HG02840 (cell line): ENCODE results near the gene EXO5.
"Not testable (repeated sequence)": the region's sequence is repeated elsewhere in the genome, so short reads cannot be mapped to it uniquely, and the experiment has no call there.

ENCODE experiments used
- ATAC-seq: cut with Tn5 transposase; IDR thresholded peaks from one replicate; pipeline ENCODE4 v1.9.1; 2021; ENCODE audit warnings: mild to moderate bottlenecking, moderate library complexity, moderate number of reproducible peaks; ENCODE audit not compliant: unreplicated experiment, low FRiP score

EXO5 gene, protein sequence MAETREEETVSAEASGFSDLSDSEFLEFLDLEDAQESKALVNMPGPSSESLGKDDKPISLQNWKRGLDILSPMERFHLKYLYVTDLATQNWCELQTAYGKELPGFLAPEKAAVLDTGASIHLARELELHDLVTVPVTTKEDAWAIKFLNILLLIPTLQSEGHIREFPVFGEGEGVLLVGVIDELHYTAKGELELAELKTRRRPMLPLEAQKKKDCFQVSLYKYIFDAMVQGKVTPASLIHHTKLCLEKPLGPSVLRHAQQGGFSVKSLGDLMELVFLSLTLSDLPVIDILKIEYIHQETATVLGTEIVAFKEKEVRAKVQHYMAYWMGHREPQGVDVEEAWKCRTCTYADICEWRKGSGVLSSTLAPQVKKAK

DNA sequence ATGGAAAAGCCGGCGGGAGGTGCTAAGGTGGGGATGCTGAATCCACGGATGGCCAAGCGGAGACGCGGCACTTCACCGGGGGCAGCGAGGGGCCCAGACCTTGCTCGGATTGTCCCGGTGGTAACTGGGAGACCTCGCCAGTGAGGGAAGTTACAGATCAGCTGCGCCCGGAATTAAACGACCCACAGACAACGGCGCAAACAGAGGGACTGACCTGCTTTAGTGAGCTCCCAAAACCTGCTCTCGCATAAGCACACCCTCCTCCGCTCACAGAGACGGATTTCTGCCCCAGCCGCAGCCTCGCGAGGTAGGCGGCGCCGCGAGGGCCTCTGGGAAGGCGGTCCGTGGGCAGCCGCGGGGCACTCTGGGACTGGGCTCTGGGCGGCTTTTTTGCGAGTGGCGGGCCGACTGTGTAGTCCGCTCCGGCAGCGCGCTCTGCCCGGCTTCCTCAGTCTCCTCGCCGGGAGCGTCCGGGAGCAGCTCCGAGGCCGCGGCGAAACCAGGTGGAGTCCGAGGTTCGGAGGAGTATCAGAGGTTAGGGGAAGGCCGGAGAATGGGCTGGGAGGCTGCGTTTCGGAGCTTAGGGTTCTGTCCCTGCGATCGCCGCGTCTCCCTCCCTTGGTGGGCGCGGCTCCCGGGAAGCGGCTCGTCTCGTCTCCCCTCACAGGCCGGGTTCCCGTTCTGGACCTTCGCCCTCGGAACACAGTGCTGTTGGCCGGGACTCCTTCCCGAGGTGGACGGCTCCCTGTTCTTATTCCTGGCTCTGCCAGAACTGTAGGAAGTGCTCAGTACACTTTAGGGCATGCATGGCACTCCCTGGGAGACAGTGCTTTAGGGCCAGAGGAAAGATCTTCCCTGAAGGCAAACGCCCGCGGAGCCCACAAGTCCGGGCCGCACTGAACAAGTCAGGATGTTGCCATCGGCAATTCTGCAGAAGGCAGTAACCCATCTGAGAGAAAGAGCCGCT is at the start of gene EXO5:
Gene EXO5 (plus strand): TSS at position 393 of the 967 bp plus-strand sequence. CDS start 5,778 bp downstream, outside the sequence.
- ATAC-seq: peak; percentile 83

DNA sequence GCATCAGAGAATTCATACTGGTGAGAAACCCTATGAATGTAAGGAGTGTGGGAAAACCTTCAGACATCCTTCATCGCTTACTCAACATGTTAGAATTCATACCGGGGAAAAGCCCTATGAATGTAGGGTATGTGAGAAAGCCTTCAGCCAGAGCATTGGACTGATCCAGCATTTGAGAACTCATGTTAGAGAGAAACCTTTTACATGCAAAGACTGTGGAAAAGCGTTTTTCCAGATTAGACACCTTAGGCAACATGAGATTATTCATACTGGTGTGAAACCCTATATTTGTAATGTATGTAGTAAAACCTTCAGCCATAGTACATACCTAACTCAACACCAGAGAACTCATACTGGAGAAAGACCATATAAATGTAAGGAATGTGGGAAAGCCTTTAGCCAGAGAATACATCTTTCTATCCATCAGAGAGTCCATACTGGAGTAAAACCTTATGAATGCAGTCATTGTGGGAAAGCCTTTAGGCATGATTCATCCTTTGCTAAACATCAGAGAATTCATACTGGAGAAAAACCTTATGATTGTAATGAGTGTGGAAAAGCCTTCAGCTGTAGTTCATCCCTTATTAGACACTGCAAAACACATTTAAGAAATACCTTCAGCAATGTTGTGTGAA is 45.5 kb upstream of the EXO5 start:
- ATAC-seq: no peak

DNA sequence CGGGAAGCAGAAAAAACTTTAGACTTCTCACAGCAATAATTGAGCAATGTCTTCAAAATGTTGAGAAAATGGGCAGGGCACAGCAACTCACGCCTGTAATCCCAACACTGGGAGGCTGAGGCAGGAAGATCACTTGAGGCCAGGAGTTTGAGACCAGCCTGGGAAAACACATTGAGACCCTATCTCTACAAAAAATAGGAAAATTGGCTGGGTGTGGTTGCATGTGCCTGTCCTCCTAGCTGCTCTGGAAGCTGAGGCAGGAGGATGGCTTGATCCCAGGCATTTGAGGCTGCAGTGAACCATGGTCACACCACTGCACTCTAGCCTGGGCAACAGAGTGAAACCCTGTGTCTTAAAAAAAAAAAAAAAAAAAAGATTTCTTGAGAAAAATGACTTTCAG is 39.2 kb upstream of the EXO5 start:
- ATAC-seq: no peak

DNA sequence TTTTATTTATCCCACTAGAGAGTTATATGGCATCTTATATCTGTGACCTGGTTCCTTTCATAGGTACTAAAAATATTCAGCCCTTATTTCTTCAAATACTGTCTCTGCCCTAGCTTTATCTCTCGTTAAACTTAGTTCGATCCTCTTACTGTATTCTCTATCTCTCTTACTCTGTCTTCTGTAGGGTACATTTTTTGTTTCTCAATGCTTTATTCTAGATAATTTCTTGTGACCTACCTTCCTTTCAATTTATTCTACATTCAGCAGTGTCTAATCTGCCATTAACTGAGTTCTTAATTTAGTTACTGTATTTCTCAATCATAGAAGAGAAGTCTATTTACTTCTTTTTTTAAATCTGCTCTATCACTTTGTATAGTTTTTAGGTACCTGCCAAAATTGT is 33.3 kb upstream of the EXO5 start:
- ATAC-seq: no peak

DNA sequence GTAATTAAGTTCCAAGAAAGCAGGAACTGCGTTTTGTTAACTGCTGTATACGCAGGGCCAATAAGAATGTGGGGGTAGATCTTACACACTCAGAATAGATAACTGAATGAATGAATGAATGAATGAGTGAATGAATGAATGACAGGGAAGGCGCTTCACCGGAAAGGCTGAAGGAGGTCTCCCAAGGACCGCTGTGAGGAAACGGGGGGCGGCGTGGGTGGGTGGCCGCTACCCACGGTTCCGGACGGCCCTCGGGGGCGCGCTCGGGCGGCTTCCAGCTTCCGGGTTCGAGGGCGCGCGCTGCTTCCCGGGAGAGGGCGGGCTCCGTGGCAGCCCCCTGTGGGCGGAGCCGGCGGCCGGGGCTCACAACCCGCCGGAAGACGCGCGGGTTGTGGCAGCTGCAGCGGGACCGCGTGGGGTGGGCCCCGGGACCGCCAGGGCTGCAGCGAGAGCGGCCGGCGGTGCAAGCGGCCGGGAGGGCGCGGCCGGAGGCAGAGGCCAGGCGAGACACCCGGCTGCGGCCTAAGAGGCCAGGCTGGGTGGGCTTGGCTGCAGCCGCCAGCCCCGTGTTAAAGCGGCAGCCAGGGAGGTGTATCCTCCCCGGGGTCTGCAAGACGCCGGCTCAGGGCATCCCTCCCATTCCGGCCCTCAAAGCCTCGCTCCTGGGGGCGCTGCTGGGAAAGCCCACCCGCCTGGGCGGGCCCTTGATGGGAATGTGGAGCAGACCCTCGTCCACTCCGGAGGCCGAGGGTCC is 31.5 kb upstream of the EXO5 start, which contains the start of gene ZFP69:
Gene ZFP69 (plus strand): TSS at position 367 of the 754 bp plus-strand sequence. CDS start 2,072 bp downstream, outside the sequence.
- no peak for ATAC-seq

DNA sequence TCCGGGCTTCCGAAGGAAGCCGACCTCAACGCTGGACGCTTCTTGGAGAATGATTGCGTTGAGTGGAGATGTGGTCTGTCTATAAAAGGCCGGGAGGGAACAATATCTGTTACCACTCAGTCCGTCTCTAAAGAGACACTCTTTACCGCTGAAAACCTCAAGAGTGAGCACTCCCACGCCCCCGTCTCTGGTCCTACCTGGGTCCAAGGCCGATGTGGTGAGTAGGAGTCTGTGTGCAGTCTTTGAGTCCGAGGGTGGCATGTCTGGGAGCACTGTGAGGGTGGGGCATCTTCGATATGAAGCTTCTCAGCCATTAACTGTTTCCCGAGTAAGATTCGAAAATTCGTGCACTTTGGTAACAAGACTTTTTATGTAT is 30.9 kb upstream of the EXO5 start:
- no peak for ATAC-seq

DNA sequence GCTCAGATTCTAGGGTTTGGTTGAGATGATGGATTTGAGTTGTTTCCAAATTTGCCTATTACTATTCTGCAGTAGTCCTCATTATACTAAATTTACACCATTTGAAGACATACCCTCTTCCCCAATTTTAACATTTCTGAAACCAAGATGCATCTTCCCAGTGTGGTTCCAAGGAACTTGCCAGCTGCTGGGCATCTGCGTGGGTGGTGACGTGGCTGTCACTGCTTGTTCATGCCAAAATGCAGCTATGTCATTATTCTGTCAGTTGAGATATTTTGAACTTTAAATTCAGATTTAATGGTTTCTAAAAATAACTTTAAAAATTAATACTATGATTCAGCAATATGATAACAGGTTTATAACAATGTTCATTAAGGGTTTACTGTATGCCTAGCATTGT is 30.3 kb upstream of the EXO5 start:
- ATAC-seq: no peak

DNA sequence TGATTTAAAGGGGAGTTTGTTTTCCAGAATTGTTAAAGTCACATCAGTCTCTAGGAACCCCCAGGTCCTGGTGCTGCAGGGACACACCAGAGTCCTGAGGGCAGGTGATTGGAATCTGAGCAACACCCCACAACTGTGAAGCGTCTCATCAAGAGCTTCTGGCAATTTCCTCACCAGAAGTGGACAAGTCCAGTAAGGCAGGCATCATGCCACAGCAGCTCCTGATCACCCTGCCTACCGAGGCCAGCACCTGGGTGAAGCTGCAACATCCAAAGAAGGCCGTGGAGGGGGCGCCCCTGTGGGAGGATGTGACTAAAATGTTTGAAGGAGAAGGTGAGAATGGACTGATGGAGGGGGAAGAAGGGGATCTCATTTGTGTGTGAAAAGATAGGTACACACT is 29.4 kb upstream of the EXO5 start:
- no peak for ATAC-seq

DNA sequence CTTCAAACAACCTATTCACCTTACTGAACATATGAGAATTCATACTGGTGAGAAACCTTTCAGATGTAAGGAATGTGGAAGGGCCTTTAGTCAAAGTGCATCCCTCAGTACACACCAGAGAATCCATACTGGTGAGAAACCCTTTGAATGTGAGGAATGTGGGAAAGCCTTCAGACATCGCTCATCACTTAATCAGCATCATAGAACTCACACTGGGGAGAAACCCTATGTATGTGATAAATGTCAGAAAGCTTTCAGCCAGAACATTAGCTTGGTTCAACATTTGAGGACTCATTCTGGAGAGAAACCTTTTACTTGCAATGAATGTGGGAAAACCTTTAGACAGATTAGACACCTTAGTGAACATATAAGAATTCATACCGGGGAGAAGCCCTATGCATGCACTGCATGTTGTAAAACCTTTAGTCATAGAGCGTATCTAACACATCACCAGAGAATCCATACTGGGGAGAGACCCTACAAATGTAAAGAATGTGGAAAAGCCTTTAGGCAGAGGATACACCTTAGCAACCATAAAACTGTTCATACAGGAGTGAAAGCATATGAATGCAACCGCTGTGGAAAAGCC is 13.2 kb upstream of the EXO5 start:
- no peak for ATAC-seq

DNA sequence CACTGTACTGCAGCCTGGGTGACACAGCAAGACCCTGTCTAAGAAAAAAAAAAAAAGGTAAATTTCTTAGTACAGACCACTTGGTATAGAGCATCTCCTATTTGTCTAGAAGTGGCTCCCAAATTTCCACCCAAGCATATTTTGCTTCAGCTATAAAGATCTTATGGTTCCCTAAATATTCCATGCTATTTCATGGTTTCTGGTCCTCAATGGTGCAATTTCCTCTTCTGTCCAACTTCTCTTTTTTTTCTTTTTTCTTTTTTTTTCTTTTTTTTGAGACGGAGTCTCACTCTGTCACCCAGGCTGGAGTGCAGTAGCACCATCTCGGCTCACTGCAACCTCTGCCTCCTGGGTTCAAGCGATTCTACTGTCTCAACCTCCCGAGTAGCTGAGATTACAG is 5.9 kb upstream of the EXO5 start:
- not testable (repeated sequence) for ATAC-seq

DNA sequence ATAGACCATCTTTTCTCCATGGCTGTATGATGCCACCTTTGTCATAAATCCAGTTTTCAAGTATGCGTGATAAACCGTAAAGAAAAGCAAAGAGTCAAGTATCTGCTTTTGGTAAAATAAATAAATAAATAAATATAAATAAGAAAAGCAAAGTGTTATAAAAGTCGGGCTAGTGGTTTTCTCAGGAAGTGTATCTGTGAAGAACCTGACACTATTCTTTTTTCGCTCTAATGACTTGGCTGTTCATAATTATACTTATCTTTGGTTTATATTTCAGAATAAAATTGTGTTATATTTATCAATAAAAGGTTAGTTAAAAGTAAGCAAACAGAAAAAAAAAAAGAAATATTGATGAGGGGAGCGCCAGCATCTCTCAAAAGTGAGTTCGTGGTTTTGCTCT is 594 bp upstream of the EXO5 start:
- ATAC-seq: no peak

DNA sequence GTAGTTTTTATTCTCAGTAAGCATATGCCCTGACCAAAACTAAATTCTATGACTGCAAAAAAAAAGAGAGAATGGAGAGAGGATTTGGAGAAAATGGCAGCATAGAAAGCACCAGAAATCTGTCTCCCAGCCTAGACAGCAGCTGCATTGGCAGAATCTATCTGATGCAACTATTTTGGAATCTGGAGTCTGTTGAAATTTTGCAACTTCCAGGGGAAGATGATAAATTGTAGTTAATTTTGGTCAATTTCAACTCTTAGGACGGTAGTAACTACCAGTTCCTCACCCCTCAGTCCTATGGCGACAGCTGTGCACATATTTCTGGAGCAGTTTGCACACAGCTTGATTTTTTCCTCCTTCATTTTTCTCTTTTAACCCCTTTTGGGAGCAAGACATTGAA is 10.9 kb downstream of the EXO5 start:
- ATAC-seq: no peak

DNA sequence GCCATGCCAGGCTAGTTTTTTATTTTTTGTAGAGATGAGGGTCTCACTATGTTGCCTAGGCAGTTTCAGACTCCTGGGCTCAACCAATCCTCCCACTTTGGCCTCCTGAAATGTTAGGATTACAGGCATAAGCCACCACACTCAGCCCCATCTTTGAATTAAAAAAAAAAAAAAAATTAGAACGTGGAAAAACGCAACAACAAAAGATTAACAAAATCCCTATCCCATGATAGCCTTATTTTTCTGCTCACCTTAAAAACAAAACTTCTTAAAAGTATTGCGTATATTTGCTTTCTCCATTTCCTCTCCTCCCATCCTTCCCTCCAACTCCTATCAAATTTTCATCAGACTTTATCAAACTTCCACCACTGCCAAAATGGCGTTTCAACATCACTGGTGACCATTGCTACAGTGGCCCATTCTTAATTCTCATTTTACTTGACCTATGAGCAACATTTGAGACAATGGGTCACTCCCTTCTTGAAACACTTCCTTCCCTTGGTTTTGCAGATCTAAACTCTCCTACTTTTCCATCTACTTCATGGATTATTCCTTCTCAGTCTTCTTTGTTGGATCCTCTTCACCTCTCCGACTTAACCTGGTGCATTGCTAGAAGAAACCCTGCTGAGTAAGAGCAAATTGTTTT is 22.3 kb downstream of the EXO5 start:
- ATAC-seq: peak; percentile 12

DNA sequence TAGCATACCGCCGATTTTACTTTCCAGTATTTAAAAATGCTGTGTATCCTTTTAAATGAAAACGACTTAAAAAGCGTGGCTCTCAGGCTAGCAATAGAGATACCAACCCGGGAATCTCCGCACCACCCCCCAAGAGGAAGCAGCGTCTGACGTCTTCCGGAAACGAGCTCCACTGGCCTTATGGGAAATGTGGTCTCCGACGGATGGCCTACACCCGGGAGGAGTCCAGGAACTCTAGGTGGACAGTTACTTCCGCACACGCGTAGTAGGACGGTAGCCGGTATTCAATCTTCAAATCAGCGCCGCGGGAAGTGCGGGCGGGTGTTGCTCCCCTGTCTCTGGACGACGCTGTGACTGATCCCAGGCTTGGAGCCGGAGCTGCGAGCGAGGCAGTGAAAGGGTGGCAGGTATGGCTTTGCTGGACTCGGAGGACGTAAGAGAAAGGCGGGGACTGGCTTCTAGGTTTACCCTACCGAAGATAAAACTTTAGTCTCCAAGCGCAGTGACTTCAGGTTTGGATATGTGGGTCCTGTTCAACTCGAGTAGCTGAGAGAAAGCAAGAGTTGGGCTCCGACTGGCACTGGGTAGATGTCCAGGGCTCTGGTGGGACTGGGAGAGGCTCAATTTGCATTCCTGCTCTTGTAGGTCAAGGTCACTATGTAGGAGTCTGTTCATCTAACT is 23.0 kb downstream of the EXO5 start, which contains the start of gene ZNF684:
Gene ZNF684 (plus strand): TSS at position 257 of the 681 bp plus-strand sequence. CDS start 1,530 bp downstream, outside the sequence.
- peak; percentile 93 for ATAC-seq

DNA sequence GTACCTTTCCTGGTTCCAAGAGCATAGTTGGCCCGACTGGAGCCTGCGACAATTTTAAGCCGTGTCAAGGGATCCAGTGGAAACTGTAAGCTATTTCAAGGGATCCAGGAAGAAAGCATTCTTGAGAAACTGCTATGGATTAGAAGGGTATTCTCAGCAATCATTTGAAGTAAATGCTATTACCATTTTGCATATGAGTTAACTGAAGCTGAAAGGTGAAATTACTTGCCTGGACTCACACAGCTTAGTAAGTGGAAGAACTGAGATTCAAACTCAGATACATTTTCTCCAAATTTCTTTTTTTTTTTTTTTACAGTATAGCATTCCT is 23.5 kb downstream of the EXO5 start:
- no peak for ATAC-seq

DNA sequence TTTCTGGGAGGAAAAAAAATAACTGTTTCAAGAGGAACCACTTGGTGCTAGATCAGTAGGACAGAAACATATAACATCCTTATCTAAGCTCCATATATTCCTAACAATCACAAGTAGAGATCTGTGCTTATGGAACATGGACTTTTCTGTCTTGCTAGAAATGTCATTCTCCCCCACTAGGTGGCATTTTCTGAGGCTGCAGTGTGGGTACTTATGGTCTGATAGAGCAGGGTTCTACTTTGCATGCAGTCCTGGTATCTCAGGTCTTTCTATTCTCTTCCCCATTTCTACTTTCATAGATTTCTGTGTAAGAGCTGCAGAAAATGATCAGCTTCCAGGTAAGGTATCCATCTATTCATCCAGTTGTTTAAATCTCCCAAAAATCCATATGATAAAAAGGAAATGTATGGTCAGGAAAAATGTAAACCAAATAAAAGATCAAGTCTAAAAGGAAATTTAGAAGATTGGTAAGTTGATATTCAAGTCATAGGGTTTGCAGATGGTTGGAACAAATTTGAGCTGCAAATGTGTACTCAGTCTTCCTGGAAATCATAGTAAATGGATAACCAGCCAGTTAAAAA is 24.4 kb downstream of the EXO5 start:
- ATAC-seq: no peak

DNA sequence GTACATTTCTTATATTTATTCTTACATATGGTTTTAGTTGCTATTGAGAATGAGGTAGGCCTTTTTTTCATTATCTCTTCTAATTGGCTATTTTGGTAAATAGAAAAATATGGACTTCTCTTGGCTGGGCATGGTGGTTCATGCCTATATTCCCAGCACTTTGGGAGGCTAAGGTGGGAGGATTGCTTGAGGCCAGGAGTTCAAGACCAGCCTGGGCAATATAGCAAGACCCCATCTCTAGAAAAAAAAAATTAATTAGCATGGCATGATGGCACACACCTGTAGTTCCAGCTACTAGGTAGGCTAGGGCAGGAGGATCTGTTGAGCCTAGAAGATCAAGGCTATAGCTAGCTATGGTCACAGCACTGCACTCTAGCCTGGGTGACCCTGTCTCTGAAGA is 26.0 kb downstream of the EXO5 start:
- ATAC-seq: no peak

DNA sequence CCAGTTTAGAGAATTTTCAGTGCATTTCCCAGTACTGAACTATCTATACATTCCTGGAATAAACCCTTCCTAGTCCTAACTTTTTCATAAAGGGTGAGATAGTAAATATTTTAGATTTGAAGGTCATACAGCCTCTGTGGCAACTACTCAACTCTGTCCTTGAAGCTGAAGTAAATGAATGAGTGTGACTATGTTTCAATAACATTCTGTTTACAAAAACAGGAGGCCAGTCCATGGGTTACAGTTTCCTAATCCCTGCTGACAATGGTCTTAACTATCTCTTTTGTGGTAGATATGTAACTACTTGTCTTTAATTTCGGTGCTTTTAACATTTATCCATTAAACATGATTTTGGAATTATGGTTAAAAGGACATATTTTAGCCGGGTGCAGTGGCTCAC is 27.2 kb downstream of the EXO5 start:
- ATAC-seq: no peak
